HFF-Myc (cell line): Measurements from ENCODE around the gene SPP2.

Experiments used
- DNase-seq: peaks from one replicate; pipeline ENCODE4 v3.0.0-alpha.2; 2011; ENCODE audit warnings: low read depth; ENCODE audit errors: extremely low read depth
- H3K4me3 ChIP-seq: replicated peaks from 2 replicates; pipeline ENCODE4 v1.5.1; 2011; ENCODE audit warnings: low read depth, mild to moderate bottlenecking, control low read depth, low read length
- CTCF ChIP-seq: IDR thresholded peaks from 2 replicates; pipeline ENCODE4 v1.5.1; 2012; ENCODE audit warnings: mild to moderate bottlenecking, low read depth, low read length, control low read depth; ENCODE audit errors: missing control alignments

The SPP2 gene

GRCh38 chr2:234083572-234084348, 33.3 kb downstream of the SPP2 start:
- TF ChIP-seq CTCF: no peak
- DNase-seq: no peak

GRCh38 chr2:234091432-234091879, 41.0 kb downstream of the SPP2 start:
- TF ChIP-seq CTCF: no peak

More at GRCh38 chr2:234083572-234084348, 33.3 kb downstream of the SPP2 start:
- no peak overlapping the region for H3K4me3 ChIP-seq

GRCh38 chr2:234091883-234092282, 41.4 kb downstream of the SPP2 start:
- H3K4me3 ChIP-seq: no peak overlapping the region
- DNase-seq: no peak
- TF ChIP-seq CTCF: no peak

More at GRCh38 chr2:234091432-234091879, 41.0 kb downstream of the SPP2 start:
- H3K4me3 ChIP-seq: no peak overlapping the region
- no peak for DNase-seq

GRCh38 chr2:234092344-234092743, 41.8 kb downstream of the SPP2 start:
- no peak for DNase-seq
- H3K4me3 ChIP-seq: no peak overlapping the region
- TF ChIP-seq CTCF: no peak

GRCh38 chr2:234095301-234095700, 44.8 kb downstream of the SPP2 start:
- TF ChIP-seq CTCF: no peak
- no peak for DNase-seq
- H3K4me3 ChIP-seq: no peak overlapping the region

GRCh38 chr2:234096164-234096563, 45.7 kb downstream of the SPP2 start:
- no peak for TF ChIP-seq CTCF
- no peak for DNase-seq
- no peak overlapping the region for H3K4me3 ChIP-seq
